A549 treated with GW870086 at 1 μM for 4 hours (cell line): Measurements from ENCODE around the gene ABCG4. TPM values are rescaled to one million over a fixed set of nuclear protein-coding genes. Genes with fewer than 3 reads are reported as not detected.

Source experiments
- total RNA-seq: library from RNA; stranded (reverse); fragments of 200-300 nt; extraction: Qiagen RNA extraction; gene quantifications from 5 replicates; pipeline ENCODE4 v1.2.3, GENCODE V29; 2022; ENCODE audit warnings: low read depth

Gene ABCG4
- total RNA-seq = 0.24 to 0.37 TPM (median 0.30 TPM) in 5 replicates

GRCh38 chr11:119149018-119149785 lies at the start of gene ABCG4:
TSS of gene ABCG4 (plus strand) at chr11:119149052. CDS start at chr11:119149966, 914 bp downstream.

DNA sequence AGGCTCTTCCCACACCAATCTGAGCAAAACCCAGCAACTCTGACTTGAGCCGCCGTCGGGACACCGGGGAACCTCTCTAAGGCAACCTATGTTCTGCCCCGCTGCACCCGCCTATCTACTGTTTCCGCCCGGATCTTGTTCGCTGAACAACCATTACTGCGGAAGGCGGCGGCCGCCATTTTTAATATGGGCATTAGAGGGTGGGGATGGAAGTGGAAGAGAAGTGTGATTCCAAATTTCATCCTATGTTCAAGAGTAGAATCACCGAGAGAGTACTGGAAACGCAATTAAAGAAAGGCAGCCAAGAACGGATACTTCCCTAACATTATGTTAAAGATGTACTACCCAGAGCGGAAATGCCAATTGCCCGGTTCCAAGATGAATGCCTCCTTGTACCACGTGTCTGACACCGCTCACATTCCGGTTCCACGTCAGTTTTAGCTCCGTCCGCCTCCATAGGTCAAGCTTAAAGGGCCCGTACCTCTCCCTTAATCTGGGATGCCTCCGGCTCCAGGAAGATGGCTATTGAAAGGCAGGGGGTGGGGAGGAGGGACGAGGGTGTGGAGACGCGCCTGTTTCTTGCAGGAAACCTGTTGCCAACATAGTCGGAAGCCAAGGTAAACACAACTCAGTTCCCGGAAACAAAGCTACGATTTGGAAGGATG lies 47.0 kb upstream of the ABCG4 start, which contains the start of gene DPAGT1:
DPAGT1 (minus strand) TSS at position 95 of the 665 bp plus-strand sequence. CDS start 198 bp downstream, outside the sequence.

DNA sequence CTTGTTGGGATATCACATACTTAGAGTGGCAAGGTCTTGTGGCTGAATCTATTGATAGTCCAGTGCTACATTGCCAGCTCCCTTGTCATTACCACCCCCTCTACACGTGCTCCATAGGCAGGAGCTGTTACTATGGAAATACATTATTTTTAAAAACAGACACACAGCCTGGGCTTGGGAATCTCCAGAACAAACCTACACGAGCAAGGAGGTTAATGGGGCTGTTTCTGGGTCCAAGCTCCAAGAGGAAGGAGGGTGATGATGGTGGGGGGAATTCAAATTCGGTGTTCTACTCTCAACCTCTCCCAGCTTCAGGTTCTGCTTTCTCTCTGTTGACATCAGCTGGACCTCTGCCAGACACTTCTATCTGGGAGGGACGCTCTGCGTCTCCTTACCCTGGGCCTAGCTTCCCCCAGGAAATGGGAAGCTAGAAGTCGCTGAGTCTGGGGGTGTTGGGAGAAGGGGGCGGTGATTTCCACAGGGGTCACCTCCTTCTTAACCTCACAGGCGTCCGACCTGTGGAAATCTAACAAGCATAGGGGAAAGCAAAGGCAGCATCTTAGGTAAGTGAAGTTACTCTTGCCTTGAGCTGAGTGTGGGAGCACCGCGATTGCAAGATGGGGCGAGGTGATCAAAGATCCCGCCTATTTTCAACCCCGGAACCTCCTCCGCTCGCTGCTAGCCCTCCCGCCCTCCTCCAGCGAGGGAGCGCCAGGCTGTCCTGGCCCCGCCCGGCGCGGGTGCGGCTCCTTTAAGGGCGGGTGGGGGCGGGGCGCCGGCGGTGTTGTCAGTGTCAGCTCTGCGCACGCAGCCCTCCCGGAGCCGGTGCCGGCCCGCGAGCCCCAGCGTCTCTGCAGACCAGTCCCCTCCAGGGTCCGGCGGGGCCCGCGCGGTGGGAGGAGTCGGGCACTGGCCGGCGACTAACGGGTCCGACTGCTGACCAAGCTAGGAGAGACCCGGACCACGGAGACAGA lies 42.0 kb upstream of the ABCG4 start, which contains the start of gene C2CD2L:
C2CD2L (plus strand) TSS at position 781 of the 974 bp plus-strand sequence. CDS start 398 bp downstream, outside the sequence.

GRCh38 chr11:119121008-119121810 lies 27.6 kb upstream of the ABCG4 start, which contains the start of gene HINFP:
TSS of gene HINFP (plus strand) at chr11:119121580. CDS start at chr11:119126945, 5,365 bp downstream.

GRCh38 chr11:119168471-119169281 lies 19.8 kb downstream of the ABCG4 start, which contains the start of gene NLRX1:
TSS of gene NLRX1 (plus strand) at chr11:119168725. CDS start at chr11:119171404, 2,679 bp downstream.

GRCh38 chr11:119205574-119206510 lies 57.0 kb downstream of the ABCG4 start, which contains the start of gene CBL:
TSS of gene CBL (plus strand) at chr11:119206339. CDS start at chr11:119206418, 79 bp downstream.

Other genes with a start within 250 kb of the ABCG4 start
- 126 to 208 TPM (median 188 TPM) in 5 replicates for gene BCL9L, start 223.1 kb upstream of the ABCG4 start, total RNA-seq
- 0.41 to 1.1 TPM (median 0.70 TPM) in 5 replicates for gene UPK2, start 192.8 kb upstream of the ABCG4 start, total RNA-seq
- not detected in 5 replicates for gene FOXR1, start 177.3 kb upstream of the ABCG4 start, total RNA-seq
- 10.7 to 16.4 TPM (median 12.1 TPM) in 5 replicates for gene CENATAC, start 150.9 kb upstream of the ABCG4 start, total RNA-seq
- 809 to 1,089 TPM (median 832 TPM) in 5 replicates for gene RPS25, start 130.7 kb upstream of the ABCG4 start, total RNA-seq
- gene TRAPPC4, start 130.3 kb upstream of the ABCG4 start, total RNA-seq = 57.3 to 62.5 TPM (median 60.8 TPM) in 5 replicates
- gene SLC37A4, start 118.2 kb upstream of the ABCG4 start, total RNA-seq = 10.4 to 12.9 TPM (median 12.2 TPM) in 5 replicates
- 40.5 to 46.9 TPM (median 45.4 TPM) in 5 replicates for gene HYOU1, start 91.8 kb upstream of the ABCG4 start, total RNA-seq
- 11.2 to 13.2 TPM (median 11.8 TPM) in 5 replicates for gene VPS11, start 81.2 kb upstream of the ABCG4 start, total RNA-seq
- gene HMBS, start 64.2 kb upstream of the ABCG4 start, total RNA-seq = 46.9 to 53.3 TPM (median 50.0 TPM) in 5 replicates
- 34.8 to 40.4 TPM (median 38.9 TPM) in 5 replicates for gene DPAGT1, start 47.2 kb upstream of the ABCG4 start, total RNA-seq
- gene C2CD2L, start 41.7 kb upstream of the ABCG4 start, total RNA-seq = 3.1 to 5.6 TPM (median 5.4 TPM) in 5 replicates
- gene HINFP, start 27.5 kb upstream of the ABCG4 start, total RNA-seq = 8.1 to 11.2 TPM (median 10.1 TPM) in 5 replicates
- 9.2 to 11.5 TPM (median 10.2 TPM) in 5 replicates for gene NLRX1, start 19.7 kb downstream of the ABCG4 start, total RNA-seq
- gene NHERF4, start 36.4 kb downstream of the ABCG4 start, total RNA-seq = 0.08 to 0.34 TPM (median 0.30 TPM) in 3 of 5 replicates, not detected in the others
- gene CBL, start 57.3 kb downstream of the ABCG4 start, total RNA-seq = 5.4 to 9.4 TPM (median 8.4 TPM) in 5 replicates
- 9.2 to 12.5 TPM (median 11.6 TPM) in 5 replicates for gene MCAM, start 168.1 kb downstream of the ABCG4 start, total RNA-seq
- 29.4 to 37.4 TPM (median 34.2 TPM) in 5 replicates for gene RNF26, start 185.5 kb downstream of the ABCG4 start, total RNA-seq
- not detected in 5 replicates for gene C1QTNF5, start 191.8 kb downstream of the ABCG4 start, total RNA-seq
- not detected in 5 replicates for gene MFRP, start 197.7 kb downstream of the ABCG4 start, total RNA-seq
- gene USP2, start 232.6 kb downstream of the ABCG4 start, total RNA-seq = 0.48 to 0.79 TPM (median 0.68 TPM) in 5 replicates